ENCODE measurements around the gene CPEB2. TPM values are rescaled to one million over a fixed set of nuclear protein-coding genes. Genes with fewer than 3 reads are reported as not detected.

The CPEB2 gene
- total RNA-seq, 1 experiment from 2014 or later, result 3.3 TPM

DNA sequence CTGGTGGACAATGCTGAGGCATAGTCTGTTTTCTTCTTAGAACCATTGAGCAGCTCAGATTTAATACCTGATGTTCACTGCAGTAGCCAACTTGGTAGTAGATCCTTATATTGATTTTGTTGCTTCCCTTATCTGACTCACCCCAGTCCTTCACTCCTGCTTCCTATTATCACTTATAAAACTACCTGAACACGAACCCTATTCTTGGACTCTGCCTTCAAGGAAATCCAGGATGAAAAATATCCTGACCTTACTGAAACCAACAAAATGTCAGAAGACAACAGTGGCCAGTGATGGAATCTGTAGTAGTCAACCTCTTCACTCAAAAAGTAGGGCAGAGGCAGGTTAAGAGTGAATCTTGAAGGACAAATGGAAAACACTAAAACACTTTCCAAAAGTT, 98.1 kb downstream of the CPEB2 start:
- Mint-ChIP-seq H3K9me3 (peaks cover 42% of the 10 kb centered on the region), H3K4me3 (no peak overlapping the region), H3K36me3 (no peaks in the 10 kb centered on the region), H3K4me1 (no peaks in the 10 kb centered on the region), H3K27me3 (ENCODE audit: low read depth) (no peaks in the 10 kb centered on the region), H3K27ac (no peak overlapping the region)
- ChIA-PET CTCF (no interaction called here), POLR2A (no interaction called here)
- ATAC-seq, result no peak
- no peak for DNase-seq (ENCODE audit: low spot score)
- no peak for TF ChIP-seq TEAD1 (CRISPR knock-in tag; IDR thresholded peaks at IDR 0.05)
- TF ChIP-seq CREM (CRISPR knock-in tag; IDR thresholded peaks at IDR 0.05), result no peak
- TF ChIP-seq, protein P1, sequence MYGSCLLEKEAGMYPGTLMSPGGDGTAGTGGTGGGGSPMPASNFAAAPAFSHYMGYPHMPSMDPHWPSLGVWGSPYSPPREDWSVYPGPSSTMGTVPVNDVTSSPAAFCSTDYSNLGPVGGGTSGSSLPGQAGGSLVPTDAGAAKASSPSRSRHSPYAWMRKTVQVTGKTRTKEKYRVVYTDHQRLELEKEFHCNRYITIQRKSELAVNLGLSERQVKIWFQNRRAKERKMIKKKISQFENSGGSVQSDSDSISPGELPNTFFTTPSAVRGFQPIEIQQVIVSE (CRISPR knock-in tag; IDR thresholded peaks at IDR 0.05; ENCODE audit: borderline replicate concordance), result no peak
- no peak for TF ChIP-seq SMAD3 (CRISPR knock-in tag; IDR thresholded peaks at IDR 0.05; ENCODE audit: borderline replicate concordance)
- TF ChIP-seq, protein P2, sequence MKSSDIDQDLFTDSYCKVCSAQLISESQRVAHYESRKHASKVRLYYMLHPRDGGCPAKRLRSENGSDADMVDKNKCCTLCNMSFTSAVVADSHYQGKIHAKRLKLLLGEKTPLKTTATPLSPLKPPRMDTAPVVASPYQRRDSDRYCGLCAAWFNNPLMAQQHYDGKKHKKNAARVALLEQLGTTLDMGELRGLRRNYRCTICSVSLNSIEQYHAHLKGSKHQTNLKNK (CRISPR knock-in tag; IDR thresholded peaks at IDR 0.05), result no peak
- TF ChIP-seq ZNF281 (CRISPR knock-in tag; IDR thresholded peaks at IDR 0.05), result no peak
- no peak for TF ChIP-seq E2F5 (CRISPR knock-in tag; IDR thresholded peaks at IDR 0.05)
- no peak for TF ChIP-seq MXD4 (CRISPR knock-in tag; IDR thresholded peaks at IDR 0.05; ENCODE audit: borderline replicate concordance)

GRCh38 chr4:15100994-15101695, 98.9 kb downstream of the CPEB2 start:
- no peak overlapping the region for H3K27ac Mint-ChIP-seq
- no peak for DNase-seq (ENCODE audit: low spot score)
- TF ChIP-seq IRF2 (CRISPR knock-in tag; IDR thresholded peaks at IDR 0.05; ENCODE audit: borderline replicate concordance, low read depth) (no peak), NR2C2 (CRISPR knock-in tag; IDR thresholded peaks at IDR 0.05) (no peak), ATF2 (CRISPR knock-in tag; IDR thresholded peaks at IDR 0.05; ENCODE audit: borderline replicate concordance, low read depth) (no peak), JAZF1 (CRISPR knock-in tag; IDR thresholded peaks at IDR 0.05) (no peak), JUN (CRISPR knock-in tag; IDR thresholded peaks at IDR 0.05) (no peak)
- TF ChIP-seq, protein P3, sequence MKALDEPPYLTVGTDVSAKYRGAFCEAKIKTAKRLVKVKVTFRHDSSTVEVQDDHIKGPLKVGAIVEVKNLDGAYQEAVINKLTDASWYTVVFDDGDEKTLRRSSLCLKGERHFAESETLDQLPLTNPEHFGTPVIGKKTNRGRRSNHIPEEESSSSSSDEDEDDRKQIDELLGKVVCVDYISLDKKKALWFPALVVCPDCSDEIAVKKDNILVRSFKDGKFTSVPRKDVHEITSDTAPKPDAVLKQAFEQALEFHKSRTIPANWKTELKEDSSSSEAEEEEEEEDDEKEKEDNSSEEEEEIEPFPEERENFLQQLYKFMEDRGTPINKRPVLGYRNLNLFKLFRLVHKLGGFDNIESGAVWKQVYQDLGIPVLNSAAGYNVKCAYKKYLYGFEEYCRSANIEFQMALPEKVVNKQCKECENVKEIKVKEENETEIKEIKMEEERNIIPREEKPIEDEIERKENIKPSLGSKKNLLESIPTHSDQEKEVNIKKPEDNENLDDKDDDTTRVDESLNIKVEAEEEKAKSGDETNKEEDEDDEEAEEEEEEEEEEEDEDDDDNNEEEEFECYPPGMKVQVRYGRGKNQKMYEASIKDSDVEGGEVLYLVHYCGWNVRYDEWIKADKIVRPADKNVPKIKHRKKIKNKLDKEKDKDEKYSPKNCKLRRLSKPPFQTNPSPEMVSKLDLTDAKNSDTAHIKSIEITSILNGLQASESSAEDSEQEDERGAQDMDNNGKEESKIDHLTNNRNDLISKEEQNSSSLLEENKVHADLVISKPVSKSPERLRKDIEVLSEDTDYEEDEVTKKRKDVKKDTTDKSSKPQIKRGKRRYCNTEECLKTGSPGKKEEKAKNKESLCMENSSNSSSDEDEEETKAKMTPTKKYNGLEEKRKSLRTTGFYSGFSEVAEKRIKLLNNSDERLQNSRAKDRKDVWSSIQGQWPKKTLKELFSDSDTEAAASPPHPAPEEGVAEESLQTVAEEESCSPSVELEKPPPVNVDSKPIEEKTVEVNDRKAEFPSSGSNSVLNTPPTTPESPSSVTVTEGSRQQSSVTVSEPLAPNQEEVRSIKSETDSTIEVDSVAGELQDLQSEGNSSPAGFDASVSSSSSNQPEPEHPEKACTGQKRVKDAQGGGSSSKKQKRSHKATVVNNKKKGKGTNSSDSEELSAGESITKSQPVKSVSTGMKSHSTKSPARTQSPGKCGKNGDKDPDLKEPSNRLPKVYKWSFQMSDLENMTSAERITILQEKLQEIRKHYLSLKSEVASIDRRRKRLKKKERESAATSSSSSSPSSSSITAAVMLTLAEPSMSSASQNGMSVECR (CRISPR knock-in tag; IDR thresholded peaks at IDR 0.05; ENCODE audit: borderline replicate concordance), result no peak
- CTCF ChIA-PET, result no interaction called here
- no peak for ATAC-seq
- H3K27me3 Mint-ChIP-seq (ENCODE audit: low read depth), result no peaks in the 10 kb centered on the region
- peaks cover 39% of the 10 kb centered on the region for H3K9me3 Mint-ChIP-seq
- POLR2A ChIA-PET, result no interaction called here
- no peaks in the 10 kb centered on the region for H3K36me3 Mint-ChIP-seq
- no peaks in the 10 kb centered on the region for H3K4me1 Mint-ChIP-seq
- no peak overlapping the region for H3K4me3 Mint-ChIP-seq
